ENCODE data around the gene MACO1. TPM values are rescaled to one million over a fixed set of nuclear protein-coding genes. Genes with fewer than 3 reads are reported as not detected.

The MACO1 gene
- polyA plus RNA-seq, 1 donor (not counting 4 experiments of a cell fraction or from before 2014, with no cell fraction given), result 8.1 TPM

- no peak overlapping the region for H3K9ac ChIP-seq (ENCODE audit: control insufficient read depth, extremely low read depth, insufficient read depth, low read length)
- dilution Hi-C loops (cut with MboI; ENCODE audit: extremely low pct_ligation_motif_present, low sequenced_read_pairs), result no loop called here
- no peaks in the 10 kb centered on the region for H3K36me3 ChIP-seq (ENCODE audit: control insufficient read depth in 2 of 2, extremely low read depth in 1 of 2, insufficient read depth in 2 of 2, low read length in 2 of 2)
- no peak for FAIRE-seq
- no peak for DNase-seq (ENCODE audit: low read depth, low spot score)
- no peak overlapping the region for H3K4me3 ChIP-seq (ENCODE audit: control insufficient read depth in 2 of 3, extremely low read depth in 1 of 3, insufficient read depth in 2 of 3, low read depth in 1 of 3, low read length in 3 of 3)
- H3K27me3 ChIP-seq (ENCODE audit: control insufficient read depth, extremely low read depth, insufficient read depth, low read length), result peaks cover 12% of the 10 kb centered on the region
- no peak overlapping the region for H2AFZ ChIP-seq (ENCODE audit: control insufficient read depth, low read length)
- no peaks in the 10 kb centered on the region for H3K79me2 ChIP-seq (ENCODE audit: control insufficient read depth, insufficient read depth, low read length)
- no peak overlapping the region for H3K4me2 ChIP-seq (ENCODE audit: control insufficient read depth, extremely low read depth, insufficient read depth, low read depth, low read length)
- H3K9me1 ChIP-seq (ENCODE audit: control insufficient read depth, extremely low read depth, insufficient read depth, low read length), result no peaks in the 10 kb centered on the region
- no peaks in the 10 kb centered on the region for H4K20me1 ChIP-seq (ENCODE audit: control insufficient read depth, extremely low read depth, insufficient read depth, low read length)
- TF ChIP-seq CTCF (optimal IDR thresholded peaks at IDR 0.05 in 1 of 3, IDR thresholded peaks at IDR 0.05 in 1 of 3, conservative IDR thresholded peaks at IDR 0.05 in 1 of 3; ENCODE audit: extremely low read depth in 1 of 3, insufficient read depth in 2 of 3, low read length in 3 of 3) (no peak), EZH2 (IDR thresholded peaks at IDR 0.05; ENCODE audit: low read length) (no peak)
- no peak overlapping the region for H3K27ac ChIP-seq (ENCODE audit: control insufficient read depth, insufficient read depth, low read length)
- peaks cover 15% of the 10 kb centered on the region for H3K4me1 ChIP-seq (ENCODE audit: control insufficient read depth, extremely low read depth, insufficient read depth, low read length)
- peaks cover 2% of the 10 kb centered on the region for H3K9me3 ChIP-seq (ENCODE audit: control insufficient read depth, low read depth, low read length)
These were observed 97.4 kb downstream of the MACO1 start for GRCh38 chr1:25527946-25528595.

DNA sequence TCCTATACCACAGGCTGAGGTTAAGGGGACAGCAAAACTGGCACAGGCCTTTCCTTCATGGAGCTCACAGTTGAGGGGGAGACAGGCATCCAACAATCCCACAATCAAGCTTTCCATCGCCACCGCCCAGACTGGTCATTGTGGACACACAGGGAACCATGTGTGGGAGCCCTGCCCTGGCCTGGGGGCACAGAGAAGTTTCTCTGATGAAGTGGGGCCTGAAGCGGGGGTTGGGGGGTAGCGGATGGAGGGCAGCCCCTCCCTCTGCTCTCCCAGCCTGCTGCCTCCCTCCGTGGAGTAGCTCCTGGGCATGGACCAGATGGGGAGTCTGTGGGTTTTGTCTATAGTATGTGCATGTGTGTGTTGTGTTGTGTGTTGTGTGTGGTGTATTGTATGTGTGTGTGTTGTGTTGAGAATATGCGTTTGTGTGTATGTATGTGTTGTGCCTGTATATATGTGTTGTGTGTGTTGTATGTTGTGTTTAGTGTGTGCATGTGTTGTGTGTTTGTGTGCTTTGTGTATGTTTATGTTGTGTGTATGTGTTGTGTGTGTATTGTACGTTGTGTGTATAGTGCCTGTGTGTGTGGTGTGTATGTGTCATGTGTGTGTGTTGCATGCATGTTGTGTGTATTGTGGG lies 98.3 kb downstream of the MACO1 start:
- H3K36me3 ChIP-seq (ENCODE audit: control insufficient read depth in 2 of 2, extremely low read depth in 1 of 2, insufficient read depth in 2 of 2, low read length in 2 of 2), result no peaks in the 10 kb centered on the region
- no peak for DNase-seq (ENCODE audit: low read depth, low spot score)
- peaks cover 15% of the 10 kb centered on the region for H3K4me1 ChIP-seq (ENCODE audit: control insufficient read depth, extremely low read depth, insufficient read depth, low read length)
- FAIRE-seq, result no peak
- TF ChIP-seq CTCF (optimal IDR thresholded peaks at IDR 0.05 in 1 of 3, IDR thresholded peaks at IDR 0.05 in 1 of 3, conservative IDR thresholded peaks at IDR 0.05 in 1 of 3; ENCODE audit: extremely low read depth in 1 of 3, insufficient read depth in 2 of 3, low read length in 3 of 3), result no peak
- TF ChIP-seq EZH2 (IDR thresholded peaks at IDR 0.05; ENCODE audit: low read length), result no peak
- H3K9me1 ChIP-seq (ENCODE audit: control insufficient read depth, extremely low read depth, insufficient read depth, low read length), result no peaks in the 10 kb centered on the region
- H4K20me1 ChIP-seq (ENCODE audit: control insufficient read depth, extremely low read depth, insufficient read depth, low read length), result no peaks in the 10 kb centered on the region
- peaks cover 12% of the 10 kb centered on the region for H3K27me3 ChIP-seq (ENCODE audit: control insufficient read depth, extremely low read depth, insufficient read depth, low read length)
- no peak overlapping the region for H3K9ac ChIP-seq (ENCODE audit: control insufficient read depth, extremely low read depth, insufficient read depth, low read length)
- H3K79me2 ChIP-seq (ENCODE audit: control insufficient read depth, insufficient read depth, low read length), result no peaks in the 10 kb centered on the region
- dilution Hi-C loops (cut with MboI; ENCODE audit: extremely low pct_ligation_motif_present, low sequenced_read_pairs), result no loop called here
- peaks cover 2% of the 10 kb centered on the region for H3K9me3 ChIP-seq (ENCODE audit: control insufficient read depth, low read depth, low read length)
- H2AFZ ChIP-seq (ENCODE audit: control insufficient read depth, low read length), result no peak overlapping the region
- H3K27ac ChIP-seq (ENCODE audit: control insufficient read depth, insufficient read depth, low read length), result no peak overlapping the region
- H3K4me3 ChIP-seq (ENCODE audit: control insufficient read depth in 2 of 3, extremely low read depth in 1 of 3, insufficient read depth in 2 of 3, low read depth in 1 of 3, low read length in 3 of 3), result no peak overlapping the region
- no peak overlapping the region for H3K4me2 ChIP-seq (ENCODE audit: control insufficient read depth, extremely low read depth, insufficient read depth, low read depth, low read length)
